IPS DF 19.7 (cell line): ENCODE measurements around the gene P3H4.

Experiments used
- DNase-seq: peaks from one replicate; pipeline ENCODE4 v3.0.0-alpha.2; 2013; ENCODE audit warnings: low read depth, low spot score

The P3H4 gene

DNA sequence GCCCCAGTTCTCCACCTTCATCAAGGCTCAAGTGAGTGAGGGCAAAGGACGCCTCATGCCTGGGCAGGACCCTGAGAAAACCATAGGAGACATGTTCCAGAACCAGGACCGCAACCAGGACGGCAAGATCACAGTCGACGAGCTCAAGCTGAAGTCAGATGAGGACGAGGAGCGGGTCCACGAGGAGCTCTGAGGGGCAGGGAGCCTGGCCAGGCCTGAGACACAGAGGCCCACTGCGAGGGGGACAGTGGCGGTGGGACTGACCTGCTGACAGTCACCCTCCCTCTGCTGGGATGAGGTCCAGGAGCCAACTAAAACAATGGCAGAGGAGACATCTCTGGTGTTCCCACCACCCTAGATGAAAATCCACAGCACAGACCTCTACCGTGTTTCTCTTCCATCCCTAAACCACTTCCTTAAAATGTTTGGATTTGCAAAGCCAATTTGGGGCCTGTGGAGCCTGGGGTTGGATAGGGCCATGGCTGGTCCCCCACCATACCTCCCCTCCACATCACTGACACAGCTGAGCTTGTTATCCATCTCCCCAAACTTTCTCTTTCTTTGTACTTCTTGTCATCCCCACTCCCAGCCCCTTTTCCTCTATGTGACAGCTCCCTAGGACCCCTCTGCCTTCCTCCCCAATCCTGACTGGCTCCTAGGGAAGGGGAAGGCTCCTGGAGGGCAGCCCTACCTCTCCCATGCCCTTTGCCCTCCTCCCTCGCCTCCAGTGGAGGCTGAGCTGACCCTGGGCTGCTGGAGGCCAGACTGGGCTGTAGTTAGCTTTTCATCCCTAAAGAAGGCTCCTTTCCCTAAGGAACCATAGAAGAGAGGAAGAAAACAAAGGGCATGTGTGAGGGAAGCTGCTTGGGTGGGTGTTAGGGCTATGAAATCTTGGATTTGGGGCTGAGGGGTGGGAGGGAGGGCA, 10.7 kb upstream of the P3H4 start:
- no peak for DNase-seq

DNA sequence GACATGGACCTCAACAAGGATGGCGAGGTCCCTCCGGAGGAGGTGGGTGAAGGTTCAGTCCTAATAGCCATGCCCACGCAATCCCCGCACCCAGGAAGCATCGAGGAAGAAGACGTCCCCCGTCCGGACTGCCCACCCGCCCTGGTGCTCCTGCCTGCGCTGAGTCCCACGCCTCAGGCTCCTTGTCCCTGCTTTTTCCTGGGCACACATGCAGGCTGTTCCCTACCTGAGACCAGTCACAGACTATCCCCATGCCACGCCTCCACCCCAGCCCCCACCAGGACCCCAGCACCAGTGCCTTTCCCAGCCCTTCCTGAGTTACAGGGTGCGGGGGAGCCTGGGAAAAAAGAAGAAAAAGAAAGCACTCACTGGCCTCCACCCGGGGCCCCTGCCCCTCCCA, 10.0 kb upstream of the P3H4 start:
- no peak for DNase-seq

DNA sequence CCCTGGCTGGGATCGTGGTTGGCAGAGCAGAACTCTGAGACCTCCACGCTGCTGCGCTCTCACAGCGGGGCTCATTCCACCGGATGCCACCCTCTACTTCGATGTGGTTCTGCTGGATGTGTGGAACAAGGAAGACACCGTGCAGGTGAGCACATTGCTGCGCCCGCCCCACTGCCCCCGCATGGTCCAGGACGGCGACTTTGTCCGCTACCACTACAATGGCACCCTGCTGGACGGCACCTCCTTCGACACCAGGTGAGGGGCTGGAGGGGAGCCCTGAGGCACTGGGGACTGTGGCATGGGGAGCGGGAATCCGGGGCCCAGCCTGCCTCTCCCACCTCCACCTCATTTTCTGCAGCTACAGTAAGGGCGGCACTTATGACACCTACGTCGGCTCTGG, 6.3 kb upstream of the P3H4 start:
- DNase-seq: no peak

DNA sequence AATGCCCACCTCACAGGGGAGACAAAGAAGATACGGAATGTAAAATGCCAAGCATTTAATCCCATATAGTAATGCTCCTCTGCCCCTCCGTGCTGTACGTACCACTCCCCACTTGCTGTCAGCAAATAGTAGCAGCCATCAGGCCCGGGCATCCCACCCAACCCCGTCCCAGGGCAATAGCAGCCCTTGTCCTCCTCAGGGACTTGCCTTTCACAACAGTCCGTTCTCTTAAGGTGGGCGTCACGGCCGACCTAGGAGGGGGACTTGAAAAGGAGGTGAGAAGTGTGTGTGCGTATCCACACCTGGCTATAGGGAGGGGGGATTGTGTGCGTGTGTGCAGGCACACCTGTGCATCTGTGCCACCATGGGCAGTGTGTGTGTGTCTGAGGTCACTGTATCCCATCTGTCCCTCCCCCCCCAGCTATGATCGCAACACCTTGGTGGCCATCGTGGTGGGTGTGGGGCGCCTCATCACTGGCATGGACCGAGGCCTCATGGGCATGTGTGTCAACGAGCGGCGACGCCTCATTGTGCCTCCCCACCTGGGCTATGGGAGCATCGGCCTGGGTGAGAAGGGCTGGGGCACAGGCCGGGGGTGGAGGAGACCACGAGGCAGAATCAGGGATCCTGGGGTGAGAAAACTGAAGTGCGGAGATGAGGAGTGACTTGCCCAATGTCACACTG, 5.0 kb upstream of the P3H4 start:
- DNase-seq: no peak

DNA sequence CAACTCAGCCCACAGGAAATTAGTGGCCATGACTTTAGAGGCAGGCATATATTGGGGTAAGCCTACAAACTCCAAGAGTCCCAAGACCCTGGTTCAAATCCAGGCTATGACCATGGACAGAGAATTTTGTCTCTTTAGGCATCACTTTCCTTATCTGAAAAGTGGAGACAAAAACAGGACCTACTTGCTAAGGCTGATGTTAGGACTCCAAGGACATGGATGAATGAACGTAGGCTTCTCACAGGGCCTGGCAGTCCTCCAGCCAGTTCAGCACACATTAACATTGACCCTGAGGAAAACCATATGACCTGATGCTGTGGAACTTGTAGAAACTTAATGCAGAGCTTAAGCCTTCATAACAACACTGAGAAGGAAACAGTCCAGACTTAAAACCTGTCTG, 2.4 kb upstream of the P3H4 start:
- no peak for DNase-seq

DNA sequence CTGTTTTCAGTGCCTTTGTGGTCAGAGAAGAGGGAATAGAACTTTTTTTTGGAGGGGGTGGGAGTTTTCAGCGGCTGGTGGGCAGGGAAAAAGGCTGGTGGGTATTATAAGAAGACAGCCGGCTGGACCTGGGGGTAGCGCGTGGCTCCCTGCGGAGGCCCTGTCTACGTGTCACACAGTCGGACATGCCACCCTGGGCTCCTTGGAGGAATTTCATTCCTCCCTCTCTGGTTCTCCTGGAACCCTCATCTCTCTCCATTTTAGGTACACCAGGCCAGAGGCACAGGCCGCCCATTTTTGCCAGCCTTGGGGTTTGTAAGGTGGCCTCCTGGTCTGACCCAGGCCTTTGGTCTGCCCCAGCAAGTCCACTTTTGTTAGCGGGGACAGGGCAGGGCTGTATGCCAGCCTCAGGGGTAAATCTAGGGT, 2.0 kb upstream of the P3H4 start:
- no peak for DNase-seq

DNA sequence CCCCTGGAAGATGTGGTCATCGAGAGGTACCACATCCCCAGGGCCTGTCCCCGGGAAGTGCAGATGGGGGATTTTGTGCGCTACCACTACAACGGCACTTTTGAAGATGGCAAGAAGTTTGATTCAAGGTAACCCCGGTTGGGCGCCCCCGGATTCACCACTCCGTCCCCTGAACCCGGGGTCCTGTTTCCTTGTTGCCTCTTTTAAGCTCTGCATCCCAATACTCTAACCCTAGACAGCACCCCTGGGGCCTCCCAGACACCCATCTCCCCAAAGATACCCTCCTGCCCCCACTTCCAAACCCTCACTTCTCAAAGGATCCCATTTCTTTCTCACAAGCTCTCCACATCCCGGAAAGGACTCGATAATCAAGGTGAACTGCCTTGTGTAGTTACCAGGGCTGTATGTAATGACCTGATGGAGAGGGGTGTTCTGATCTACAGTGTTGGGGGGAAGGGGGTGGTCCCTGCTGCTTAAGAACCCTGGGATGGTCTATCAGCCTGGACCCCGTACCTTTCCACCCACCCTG, 1.5 kb upstream of the P3H4 start:
- no peak for DNase-seq

DNA sequence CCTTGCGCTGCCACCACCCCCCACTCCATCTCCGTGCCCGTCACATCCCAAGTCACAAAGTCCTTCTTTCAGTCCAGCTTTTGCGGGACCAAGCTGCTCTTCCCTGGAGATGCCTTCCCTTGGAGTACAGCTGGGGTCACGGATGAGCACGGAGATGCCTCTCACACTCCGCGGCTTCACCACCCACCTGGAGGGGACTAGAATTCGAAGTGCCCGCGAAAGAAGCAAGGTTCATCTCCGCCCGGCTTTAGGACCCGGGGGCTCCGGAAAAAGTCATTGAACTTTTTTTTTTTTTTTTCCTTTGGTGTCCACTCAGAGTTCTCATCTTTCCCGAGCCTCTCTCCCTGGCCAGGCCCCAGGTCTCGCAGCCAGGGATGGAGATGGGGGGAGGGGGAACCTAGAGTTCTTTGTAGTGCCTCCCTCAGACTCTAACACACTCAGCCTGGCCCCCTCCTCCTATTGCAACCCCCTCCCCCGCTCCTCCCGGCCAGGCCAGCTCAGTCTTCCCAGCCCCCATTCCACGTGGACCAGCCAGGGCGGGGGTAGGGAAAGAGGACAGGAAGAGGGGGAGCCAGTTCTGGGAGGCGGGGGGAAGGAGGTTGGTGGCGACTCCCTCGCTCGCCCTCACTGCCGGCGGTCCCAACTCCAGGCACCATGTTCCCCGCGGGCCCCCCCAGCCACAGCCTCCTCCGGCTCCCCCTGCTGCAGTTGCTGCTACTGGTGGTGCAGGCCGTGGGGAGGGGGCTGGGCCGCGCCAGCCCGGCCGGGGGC, 817 bp upstream of the P3H4 start, which contains the start of gene FKBP10:
Gene FKBP10, plus strand, starts transcription at position 624 of the 771 bp plus-strand sequence. Its CDS starts 31 bp downstream, at position 655.
- peak; percentile 80 for DNase-seq

DNA sequence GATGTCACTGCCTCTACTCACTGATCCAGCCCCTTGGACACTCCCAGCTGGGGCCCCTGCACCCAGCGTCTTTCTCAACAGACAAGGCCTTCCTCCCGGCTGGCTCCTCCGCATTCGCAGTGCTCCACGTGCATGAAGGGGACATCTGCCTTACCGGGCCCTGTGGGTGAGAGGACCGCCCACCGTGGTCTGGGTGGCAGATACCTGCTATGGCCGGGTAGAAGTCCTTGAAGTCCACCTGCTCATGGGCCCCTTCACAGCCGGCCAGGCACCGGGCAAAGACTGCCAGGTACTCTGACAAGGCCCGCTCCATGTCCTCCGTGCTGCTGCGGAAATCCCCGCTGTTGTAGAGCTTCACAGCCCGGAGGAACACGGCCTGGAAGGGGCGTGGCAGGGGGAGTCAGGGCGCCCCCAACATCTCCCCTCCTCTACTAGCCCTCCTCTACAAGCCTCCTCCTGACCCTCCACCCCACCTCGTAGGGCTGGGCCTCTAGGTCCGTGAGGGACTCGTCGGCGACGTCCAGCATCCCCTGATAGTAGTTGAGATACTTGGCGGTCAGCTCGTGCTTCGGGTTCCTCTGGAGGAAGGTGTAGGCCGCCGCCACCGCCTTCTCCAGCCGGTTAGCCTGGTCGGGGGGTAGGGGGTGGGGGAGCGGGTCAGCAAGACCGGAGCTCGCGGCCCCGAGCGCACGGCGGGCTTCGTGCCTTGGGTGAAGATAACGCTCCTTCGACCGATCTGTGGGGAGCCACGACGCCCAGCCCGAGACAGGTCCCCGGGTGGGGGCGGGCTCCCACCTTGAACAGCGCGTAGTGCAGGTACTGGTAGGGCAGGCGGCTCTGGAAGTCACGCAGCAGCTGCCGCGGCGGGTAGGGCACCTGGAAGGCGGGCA, 845 bp downstream of the P3H4 start:
- no peak for DNase-seq

DNA sequence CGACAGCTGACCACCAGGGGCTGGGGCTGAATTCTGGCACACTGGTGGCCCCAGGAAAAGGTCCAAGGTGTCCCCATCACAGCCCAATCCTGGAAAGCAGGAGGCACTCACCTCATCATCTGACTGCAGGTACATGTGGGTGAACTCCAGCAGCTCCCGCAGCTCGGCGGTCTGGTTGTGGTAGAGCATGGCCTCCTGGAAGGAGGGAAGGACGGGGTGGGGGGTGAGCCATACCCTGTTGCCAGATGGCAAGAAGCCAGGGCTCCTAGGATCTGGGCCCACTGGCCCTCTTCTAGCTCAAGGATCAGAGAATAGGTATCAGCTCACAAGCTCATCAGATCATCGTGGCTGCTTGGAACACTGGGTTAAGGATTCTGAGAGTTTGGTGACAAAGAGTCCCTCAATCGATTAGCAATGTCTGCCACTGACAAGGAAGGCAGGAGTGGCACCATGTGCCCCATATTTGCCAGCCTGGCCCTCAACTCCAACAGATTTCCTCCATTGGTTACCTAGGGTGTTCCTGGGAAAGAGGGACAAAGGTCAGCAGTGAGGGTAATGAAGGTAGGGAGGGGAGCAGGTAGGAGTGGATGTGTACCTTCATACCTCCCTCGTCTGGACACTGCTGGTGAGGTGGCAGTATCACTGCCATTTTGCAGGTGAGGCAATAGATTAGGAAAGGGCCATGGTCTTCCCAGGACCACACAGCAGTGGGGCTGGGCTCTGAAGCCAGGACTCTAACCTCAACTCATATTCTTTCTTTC, 4.9 kb downstream of the P3H4 start:
- DNase-seq: no peak

DNA sequence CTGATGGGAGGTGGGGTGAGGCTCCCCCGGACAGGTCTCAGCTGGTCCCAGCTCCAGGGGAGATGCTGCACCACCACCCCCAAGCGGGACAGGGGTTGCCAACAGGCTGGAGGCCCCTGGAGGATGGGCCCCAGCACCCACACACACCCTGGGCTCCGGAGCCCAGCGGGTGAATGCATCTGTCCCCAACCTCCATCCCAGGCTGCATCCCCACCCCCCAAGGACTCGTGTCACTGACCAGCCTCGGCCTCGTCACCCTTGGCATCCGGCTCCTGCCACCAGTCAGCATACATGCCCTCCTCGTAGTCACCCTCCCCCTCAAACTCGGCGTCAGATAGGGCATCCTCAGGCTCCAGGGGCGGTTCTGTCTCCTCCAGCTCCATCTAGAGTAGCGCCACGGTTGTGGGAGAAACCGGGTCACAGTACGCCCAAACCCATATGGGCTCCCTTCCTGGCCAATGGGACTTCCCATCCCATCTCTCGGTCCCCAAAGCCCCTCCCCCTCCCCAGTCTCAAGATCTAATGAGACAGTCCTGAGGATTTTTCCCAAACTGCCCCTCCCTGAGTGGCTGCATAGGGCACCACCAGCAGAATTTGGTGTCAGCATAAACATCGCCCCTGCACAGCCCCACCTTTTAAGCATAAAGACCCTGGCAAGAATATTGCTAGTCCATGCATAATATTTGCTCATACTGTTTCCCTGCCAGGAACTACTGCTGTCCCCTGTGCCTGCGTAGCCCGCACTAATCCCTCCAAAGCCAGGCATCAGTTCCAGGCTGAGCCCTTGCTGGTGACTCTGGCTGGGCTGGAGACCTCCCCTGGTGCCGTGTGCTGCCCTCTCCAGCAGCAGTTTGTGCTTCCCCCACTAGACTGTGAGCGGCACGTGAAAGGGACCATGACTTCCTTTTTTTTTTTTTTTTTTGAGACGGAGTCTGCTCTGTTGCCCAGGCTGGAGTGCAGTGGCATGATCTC, 8.4 kb downstream of the P3H4 start:
- no peak for DNase-seq

DNA sequence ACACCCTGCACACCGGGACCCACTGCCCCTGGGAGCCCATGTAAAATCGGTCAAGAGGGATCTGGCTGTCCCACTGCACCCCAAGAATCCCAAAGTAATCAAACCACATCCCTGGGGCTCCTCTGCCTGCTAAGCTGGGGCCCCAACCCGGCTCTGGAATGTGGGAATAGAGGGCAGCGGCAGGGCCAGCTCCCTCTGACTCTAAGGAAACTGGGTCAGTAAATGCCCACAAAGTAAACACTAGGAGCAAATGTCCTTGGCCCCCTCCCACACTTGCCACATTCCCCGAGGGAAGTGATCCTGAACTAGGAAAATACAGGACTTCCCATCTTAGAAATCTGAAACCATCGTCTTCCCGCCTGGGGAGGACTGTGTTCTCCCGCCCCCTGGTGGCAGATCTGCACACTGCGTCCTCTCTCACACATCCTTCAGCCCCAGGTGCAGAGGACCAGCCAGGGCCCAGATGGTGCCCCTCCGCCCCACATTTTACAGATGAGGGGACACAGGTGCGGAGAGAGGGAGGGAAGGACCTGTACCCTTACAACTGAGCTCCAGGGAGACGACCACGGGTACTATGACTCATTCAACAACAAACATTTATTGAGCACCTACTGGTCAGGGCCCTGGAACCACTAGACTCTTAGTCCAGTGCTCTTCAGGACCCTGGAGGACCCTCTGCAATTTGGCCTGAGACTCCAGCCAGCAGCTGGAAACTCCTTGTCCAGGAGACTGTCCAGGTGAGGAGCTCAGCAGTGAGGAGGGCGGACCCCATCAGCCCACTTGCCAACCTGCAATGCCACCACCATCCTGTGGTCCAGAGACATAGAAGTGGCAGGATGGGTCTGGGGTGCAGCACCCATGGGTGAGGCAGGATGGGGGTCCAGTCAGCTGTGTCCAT, 10.1 kb downstream of the P3H4 start:
- no peak for DNase-seq

DNA sequence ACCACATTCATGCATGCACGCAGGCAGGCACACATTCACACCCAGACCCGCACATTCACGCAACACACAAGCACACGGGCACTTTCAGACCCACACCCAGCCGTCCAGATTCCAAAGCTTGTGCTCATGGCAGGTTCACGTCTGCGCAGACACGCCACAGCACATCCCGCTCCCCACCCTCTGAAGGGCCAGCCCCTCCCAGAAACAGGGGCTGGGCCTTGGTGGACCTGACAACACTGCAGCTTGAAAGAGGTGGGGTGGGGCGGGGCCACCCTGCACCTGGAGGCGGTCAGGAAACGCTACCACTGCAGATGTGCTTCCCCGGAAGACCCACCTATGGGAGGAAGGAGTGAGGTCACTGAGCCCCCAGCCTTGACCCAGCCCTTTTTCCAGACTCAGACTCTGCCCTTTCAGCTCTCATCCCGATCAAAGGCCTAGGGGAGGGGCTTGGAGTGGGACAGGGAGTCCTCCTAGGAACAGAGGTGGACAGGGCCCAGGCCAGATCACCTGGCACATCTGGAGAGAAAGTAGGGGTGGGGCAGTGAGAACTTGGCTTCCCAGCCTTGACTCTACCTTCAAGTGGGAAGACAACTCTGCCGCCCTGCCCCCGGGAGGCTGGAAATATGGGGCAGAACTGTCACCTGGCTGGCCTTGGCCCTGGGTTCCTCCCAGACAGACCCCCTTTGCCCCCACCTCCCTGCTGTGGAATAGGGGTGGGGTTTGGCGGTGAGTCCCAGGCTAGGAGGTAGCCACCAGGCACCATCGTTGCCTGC, 11.0 kb downstream of the P3H4 start:
- DNase-seq: no peak

DNA sequence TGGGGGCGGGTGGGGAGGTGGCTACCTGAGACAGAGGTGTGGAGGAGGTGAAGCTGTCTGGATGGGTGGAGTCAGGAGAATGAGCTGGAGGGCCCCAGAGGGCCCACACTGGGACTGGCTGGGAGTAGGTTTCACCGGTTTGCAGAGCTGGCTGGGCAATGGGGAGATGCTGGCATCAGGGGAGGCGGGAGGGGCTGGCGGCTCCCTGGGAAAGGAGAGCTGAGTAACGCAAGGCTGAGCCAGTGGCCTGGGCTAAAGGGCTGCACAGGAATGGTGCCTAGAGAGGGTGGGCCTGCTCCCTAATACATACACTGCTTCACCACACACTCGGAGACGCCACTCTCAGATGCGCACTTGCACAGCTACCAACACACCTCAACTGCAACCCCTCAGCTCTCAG, 12.4 kb downstream of the P3H4 start:
- no peak for DNase-seq

DNA sequence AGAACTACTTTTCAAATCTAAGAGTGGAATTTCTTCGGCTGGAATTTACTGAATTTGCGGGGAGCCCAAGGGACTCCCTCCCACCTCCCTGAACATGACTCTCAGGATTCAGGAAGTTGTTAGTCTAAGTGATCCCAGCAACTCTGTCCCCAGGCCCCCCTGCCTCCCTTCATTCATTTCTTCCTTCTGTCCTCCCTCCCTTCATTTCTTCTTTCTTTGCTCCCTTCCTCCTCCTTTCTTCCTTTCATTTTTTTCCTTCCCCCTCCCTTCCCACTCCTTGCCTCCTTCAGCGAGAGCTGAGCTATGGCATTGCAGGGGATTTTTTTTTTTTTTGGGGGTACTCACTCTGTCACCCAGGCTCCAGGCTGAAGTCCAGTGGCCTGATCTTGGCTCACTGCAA, 14.4 kb downstream of the P3H4 start:
- no peak for DNase-seq

DNA sequence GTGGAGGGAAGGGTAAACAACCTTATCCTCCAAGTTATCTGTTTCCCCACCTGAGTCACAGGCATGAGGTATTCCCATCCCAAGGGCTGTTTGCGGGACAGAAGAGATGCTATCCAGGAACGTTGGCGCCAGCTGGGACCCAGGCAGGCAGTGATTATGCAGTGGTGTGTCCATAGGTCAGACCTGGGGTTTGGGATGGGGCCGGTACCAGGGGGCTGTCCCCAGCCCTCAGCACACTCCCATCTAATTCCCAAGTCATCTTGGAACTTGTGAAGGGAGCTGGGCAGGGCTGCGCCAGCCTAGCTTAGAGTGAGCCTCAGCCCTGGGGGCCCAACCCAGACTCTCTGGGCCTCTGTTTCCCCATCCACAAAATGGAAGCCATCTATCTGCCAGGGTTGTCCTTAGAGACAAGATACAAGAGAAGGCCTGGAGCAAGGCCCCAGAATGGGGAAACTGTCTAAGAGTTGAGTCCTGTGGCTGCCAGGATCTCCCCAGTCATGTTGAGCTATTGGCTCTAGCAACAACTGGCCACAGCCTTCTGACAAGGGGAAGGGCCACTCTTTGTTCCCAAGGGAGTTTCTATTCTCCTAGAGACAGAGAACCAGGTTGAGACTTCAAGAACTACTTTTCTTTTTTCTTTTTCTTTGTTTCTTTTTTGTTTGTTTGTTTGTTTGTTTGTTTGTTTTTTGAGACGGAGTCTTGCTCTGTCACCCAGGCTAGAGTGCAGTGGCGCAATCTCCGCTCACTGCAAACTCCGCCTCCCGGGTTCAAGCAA, 15.4 kb downstream of the P3H4 start:
- no peak for DNase-seq
